H1 (cell line): ENCODE data around the gene KERA. TPM values are rescaled to one million over a fixed set of nuclear protein-coding genes. Genes with fewer than 3 reads are reported as not detected.

Source experiments
- CTCF ChIP-seq, 3 experiments: IDR thresholded peaks; 1 replicate in 2 of 3; 2 replicates in 1 of 3; pipeline versions ENCODE4 v1.5.1 to v1.6.1; 2011; ENCODE audit warnings: low read length in 3 of 3, mild to moderate bottlenecking in 3 of 3, inconsistent platforms in 2 of 3, low read depth in 1 of 3, moderate library complexity in 1 of 3; ENCODE audit not compliant: insufficient read depth in 1 of 3; ENCODE audit errors: control extremely low read depth in 1 of 3
- RNF2 ChIP-seq: fragments of 200-900, 300-1000 bp; sonication (generic); IDR thresholded peaks from 2 replicates; pipeline ENCODE4 v1.7.1; 2016; ENCODE audit warnings: borderline replicate concordance, low read depth, mild to moderate bottlenecking, antibody characterized with exemption, low read length; ENCODE audit not compliant: poor library complexity, severe bottlenecking; ENCODE audit errors: missing control alignments
- TAF1 ChIP-seq: IDR thresholded peaks from 2 replicates; pipeline ENCODE4 v1.6.1; 2011; ENCODE audit warnings: mild to moderate bottlenecking, low read depth, low read length
- polyA plus RNA-seq, 7 experiments: library from polyadenylated mRNA; depleted of rRNA in 3 of 7; stranded (reverse) in 5 of 7; unstranded in 2 of 7; fragments of >200 nt in 5 of 7; fragments of 200-250 nt in 2 of 7; gene quantifications; 1 replicate in 5 of 7; 2 replicates in 1 of 7; 4 replicates in 1 of 7; pipeline versions ENCODE4 v1.2.1 to v1.2.3, GENCODE V29; 2011 to 2013; ENCODE audit warnings: missing spikeins in 2 of 7, mixed read lengths in 2 of 7
- total RNA-seq: library from RNA; stranded (reverse); fragmentation: NEBNext Ultra II Directional; extraction: Animal tissue kit (Norgen Biotek cat#: 25700); gene quantifications from 2 replicates; pipeline ENCODE4 v1.2.1, GENCODE V29; 2021

KERA gene
- total and polyA plus RNA-seq, 2 of the 8 experiments (the other 6 are each of a cell fraction or from before 2014, with no cell fraction given) = not detected

GRCh38 chr12:91093341-91093740, 35.5 kb upstream of the KERA start (continued):
- TF ChIP-seq CTCF (IDR thresholded peaks at IDR 0.05; ENCODE audit: control extremely low read depth in 1 of 3, insufficient read depth in 1 of 3, low read depth in 1 of 3, low read length in 3 of 3) = no peak
- no peak for TF ChIP-seq RNF2
- TF ChIP-seq TAF1 = no peak
